ENCODE results near the gene WDR33. TPM values are rescaled to one million over a fixed set of nuclear protein-coding genes. Genes with fewer than 3 reads are reported as not detected.
"Not testable (repeated sequence)": the region's sequence is repeated elsewhere in the genome, so short reads cannot be mapped to it uniquely, and the experiment has no call there.

Gene WDR33
- total RNA-seq, 3 donors from 2014 or later: 43.3 to 57.1 (median 43.4) TPM

DNA sequence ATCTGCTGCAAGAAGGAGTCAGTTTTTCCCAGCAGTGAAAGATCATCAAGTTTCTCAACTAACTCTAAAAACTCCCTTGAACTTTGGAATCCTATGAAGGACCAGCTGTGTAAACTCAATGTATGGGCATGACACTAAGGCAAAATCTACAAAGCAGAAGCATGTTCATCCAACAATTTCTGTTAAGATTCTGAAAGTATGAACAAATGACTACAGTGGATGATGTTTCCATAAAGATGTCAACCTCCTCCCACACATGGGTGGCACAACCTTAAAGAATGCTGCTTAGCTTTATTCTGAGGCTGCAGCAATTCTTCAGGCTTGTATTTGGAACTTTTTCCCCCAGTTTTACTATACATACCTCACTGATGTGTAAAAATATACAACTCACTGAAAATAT is 47.2 kb downstream of the WDR33 start:
- H3K9me3 ChIP-seq: no peaks in the 10 kb centered on the region
- TF ChIP-seq, protein P1, sequence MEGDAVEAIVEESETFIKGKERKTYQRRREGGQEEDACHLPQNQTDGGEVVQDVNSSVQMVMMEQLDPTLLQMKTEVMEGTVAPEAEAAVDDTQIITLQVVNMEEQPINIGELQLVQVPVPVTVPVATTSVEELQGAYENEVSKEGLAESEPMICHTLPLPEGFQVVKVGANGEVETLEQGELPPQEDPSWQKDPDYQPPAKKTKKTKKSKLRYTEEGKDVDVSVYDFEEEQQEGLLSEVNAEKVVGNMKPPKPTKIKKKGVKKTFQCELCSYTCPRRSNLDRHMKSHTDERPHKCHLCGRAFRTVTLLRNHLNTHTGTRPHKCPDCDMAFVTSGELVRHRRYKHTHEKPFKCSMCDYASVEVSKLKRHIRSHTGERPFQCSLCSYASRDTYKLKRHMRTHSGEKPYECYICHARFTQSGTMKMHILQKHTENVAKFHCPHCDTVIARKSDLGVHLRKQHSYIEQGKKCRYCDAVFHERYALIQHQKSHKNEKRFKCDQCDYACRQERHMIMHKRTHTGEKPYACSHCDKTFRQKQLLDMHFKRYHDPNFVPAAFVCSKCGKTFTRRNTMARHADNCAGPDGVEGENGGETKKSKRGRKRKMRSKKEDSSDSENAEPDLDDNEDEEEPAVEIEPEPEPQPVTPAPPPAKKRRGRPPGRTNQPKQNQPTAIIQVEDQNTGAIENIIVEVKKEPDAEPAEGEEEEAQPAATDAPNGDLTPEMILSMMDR (IDR thresholded peaks at IDR 0.05): no peak
- H3K36me3 ChIP-seq (ENCODE audit: low read depth): peaks cover 15% of the 10 kb centered on the region
- no peak overlapping the region for H3K4me3 ChIP-seq
- no peaks in the 10 kb centered on the region for H3K4me1 ChIP-seq (ENCODE audit: low read depth)
- DNase-seq: no peak
- intact Hi-C loops (cut with DNase I, micrococcal nuclease): no loop called here
- ATAC-seq: no peak

DNA sequence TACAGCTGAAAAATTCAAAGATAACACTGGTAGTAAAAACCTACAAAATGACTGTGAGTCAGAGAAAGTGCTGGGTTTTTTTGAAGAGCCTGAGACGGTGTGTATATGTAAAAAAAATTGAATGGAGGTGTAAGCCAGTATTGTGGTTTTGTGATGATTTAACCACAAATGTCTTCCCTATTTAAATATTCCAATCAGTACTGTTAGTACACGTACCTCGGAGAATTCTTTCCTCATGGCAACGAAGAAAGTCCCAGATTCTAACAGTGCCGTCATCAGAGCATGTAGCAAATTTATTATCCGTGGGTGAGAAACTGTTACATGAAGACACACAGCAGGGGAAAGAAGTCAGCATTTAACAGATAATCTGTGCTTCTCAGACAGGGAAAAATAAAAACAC is 48.1 kb downstream of the WDR33 start:
- Histone ChIP-seq H3K4me3 (no peak overlapping the region), H3K9me3 (no peaks in the 10 kb centered on the region), H3K4me1 (ENCODE audit: low read depth) (no peaks in the 10 kb centered on the region), H3K36me3 (ENCODE audit: low read depth) (peaks cover 15% of the 10 kb centered on the region)
- ATAC-seq (no peak), DNase-seq (no peak)
- TF ChIP-seq, protein P1 (IDR thresholded peaks at IDR 0.05): no peak
- intact Hi-C loops (cut with DNase I, micrococcal nuclease): no loop called here

DNA sequence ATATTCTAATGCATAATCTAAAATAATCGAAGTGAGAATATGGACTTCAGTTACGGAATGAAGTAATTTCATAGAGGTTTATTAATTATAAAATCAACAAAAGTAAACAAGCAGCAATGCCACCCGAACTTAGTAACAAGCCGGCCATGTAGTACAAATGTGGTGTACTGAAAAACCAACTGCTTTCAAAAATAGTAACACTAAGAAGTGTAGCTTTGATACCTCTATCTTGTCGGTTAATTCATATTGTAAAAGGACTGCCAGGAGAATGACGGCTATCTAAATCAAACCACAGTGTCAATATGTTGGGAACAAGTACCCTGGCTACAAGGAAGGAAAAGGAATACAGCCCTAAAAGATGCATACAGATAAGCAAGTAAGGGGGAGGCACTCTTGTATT is 48.5 kb downstream of the WDR33 start:
- TF ChIP-seq, protein P1 (IDR thresholded peaks at IDR 0.05): no peak
- no peak overlapping the region for H3K4me3 ChIP-seq
- DNase-seq (no peak), ATAC-seq (no peak)
- intact Hi-C loops (cut with DNase I, micrococcal nuclease): no loop called here
- peaks cover 15% of the 10 kb centered on the region for H3K36me3 ChIP-seq (ENCODE audit: low read depth)
- no peaks in the 10 kb centered on the region for H3K9me3 ChIP-seq
- H3K4me1 ChIP-seq (ENCODE audit: low read depth): no peaks in the 10 kb centered on the region

DNA sequence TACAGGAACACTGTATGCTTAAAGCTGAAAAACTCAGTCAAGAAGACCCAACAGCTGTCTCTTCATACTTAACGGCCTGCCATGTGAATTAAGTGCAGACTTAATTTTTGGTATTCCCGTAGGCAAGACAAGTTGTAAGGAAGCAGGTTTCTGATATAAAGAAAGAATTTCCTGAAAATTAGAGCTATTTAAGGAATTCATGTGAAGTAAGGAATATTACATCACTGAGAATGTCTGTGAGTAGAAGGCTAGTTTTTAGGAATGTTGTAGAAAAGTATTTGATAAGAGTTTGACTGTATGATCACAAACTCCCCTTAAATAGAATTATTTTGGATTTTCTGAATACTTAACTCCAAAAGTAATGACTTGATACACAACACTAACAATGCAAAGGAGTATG is 51.0 kb downstream of the WDR33 start:
- H3K4me1 ChIP-seq (ENCODE audit: low read depth): no peaks in the 10 kb centered on the region
- intact Hi-C loops (cut with DNase I, micrococcal nuclease): no loop called here
- peaks cover 15% of the 10 kb centered on the region for H3K36me3 ChIP-seq (ENCODE audit: low read depth)
- no peak overlapping the region for H3K4me3 ChIP-seq
- ATAC-seq: no peak
- H3K9me3 ChIP-seq: no peaks in the 10 kb centered on the region
- TF ChIP-seq, protein P1 (IDR thresholded peaks at IDR 0.05): no peak
- DNase-seq: no peak

DNA sequence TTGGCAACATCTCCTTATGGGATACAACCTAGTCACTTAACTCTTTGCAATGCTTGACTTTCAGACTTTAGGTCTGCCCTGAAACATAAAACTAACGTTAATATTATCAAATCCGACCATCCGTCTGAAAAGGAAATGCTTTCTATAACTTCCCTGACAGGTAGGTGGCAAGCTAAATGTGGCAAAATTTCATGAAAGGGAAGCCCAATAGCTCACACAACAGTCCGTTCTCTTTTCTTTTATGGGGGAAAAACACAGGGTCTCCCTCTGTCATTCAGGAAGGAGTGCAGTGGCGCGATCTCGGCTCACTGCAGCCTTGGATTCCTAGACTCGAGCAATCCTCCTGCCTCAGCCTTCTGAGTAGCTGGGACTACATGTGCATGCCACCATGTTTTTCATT is 56.8 kb downstream of the WDR33 start:
- intact Hi-C loops (cut with DNase I, micrococcal nuclease): no loop called here
- TF ChIP-seq, protein P1 (IDR thresholded peaks at IDR 0.05): no peak
- Histone ChIP-seq H3K4me1 (ENCODE audit: low read depth) (no peaks in the 10 kb centered on the region), H3K9me3 (no peaks in the 10 kb centered on the region), H3K4me3 (no peak overlapping the region), H3K36me3 (ENCODE audit: low read depth) (no peaks in the 10 kb centered on the region)
- no peak for ATAC-seq
- DNase-seq: no peak

DNA sequence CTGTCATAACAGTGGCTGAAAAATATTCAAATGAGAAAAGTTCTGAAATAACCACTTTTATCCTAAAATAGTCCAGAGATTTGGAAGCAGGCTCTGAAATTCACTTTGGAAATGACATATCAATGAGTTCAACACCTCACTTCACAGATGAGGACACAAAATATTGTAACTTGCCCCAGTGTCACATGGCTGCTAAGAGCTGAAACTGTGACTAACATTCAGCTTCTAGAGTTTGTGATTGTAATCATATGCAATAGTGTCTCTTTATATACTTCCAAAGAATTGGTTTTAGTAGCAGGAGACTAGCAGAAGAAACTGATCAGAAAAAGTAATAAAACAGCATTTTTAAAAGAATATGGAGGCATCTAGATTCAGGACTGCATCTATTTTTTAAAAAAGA is 57.6 kb downstream of the WDR33 start:
- Histone ChIP-seq H3K36me3 (ENCODE audit: low read depth) (no peaks in the 10 kb centered on the region), H3K9me3 (no peaks in the 10 kb centered on the region), H3K4me3 (no peak overlapping the region), H3K4me1 (ENCODE audit: low read depth) (no peaks in the 10 kb centered on the region)
- TF ChIP-seq, protein P1 (IDR thresholded peaks at IDR 0.05): no peak
- ATAC-seq (no peak), DNase-seq (no peak)
- intact Hi-C loops (cut with DNase I, micrococcal nuclease): no loop called here

DNA sequence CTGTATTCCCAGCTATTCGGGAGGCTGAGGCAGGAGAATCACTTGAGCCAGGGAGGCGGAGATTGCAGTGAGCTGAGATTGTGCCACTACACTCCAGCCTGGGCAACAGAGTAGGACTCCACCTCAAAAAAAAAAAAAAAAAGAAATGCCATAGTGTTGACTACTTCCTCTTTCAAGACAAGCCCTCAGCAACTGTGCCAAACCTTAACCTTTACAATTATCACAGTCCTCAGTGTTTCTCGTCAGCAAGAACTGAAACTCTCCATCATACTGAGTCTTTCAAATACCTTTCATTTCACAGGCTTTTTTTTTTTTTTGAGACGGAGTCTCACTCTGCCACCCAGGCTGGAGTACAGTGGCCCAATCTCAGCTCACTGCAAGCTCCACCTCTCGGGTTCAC is 61.4 kb downstream of the WDR33 start:
- peak; percentile 75 for ATAC-seq
- H3K36me3 ChIP-seq (ENCODE audit: low read depth); H3K4me1 ChIP-seq (ENCODE audit: low read depth); H3K4me3 ChIP-seq; DNase-seq; intact Hi-C loops (cut with DNase I, micrococcal nuclease); H3K9me3 ChIP-seq: not testable (repeated sequence)
